ENCODE results near the gene DSTYK.

Gene DSTYK

DNA sequence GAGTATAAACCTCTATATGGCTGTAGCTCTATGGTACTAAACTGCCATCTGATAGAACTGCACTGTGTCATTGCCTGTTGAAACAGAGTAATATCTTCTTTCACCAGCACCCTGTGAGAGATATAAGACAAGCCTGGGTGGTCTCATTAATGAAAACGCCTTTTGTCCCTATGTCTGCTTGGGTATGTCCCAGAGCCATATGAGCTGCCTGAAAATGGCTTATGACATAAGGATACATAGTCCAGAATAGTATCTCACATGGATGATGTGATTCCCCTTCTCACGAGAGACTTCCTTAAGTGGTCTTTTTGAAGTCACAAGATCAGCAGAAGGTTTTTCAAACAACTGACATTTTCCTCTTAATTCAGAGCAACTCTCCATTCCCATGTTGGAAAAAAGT lies 8.9 kb upstream of the DSTYK start:
- Histone ChIP-seq H3K36me3 (ENCODE audit: control insufficient read depth in 5 of 5, insufficient read depth in 5 of 5, low read length in 5 of 5) (no peaks in the 10 kb centered on the region), H3K4me1 (ENCODE audit: control insufficient read depth in 5 of 5, insufficient read depth in 5 of 5, low read length in 5 of 5) (no peaks in the 10 kb centered on the region), H3K9me3 (ENCODE audit: control insufficient read depth in 5 of 5, low read length in 5 of 5) (no peaks in the 10 kb centered on the region), H3K9ac (ENCODE audit: low read length in 5 of 5) (no peak overlapping the region), H3K27ac (ENCODE audit: low read depth, low read length) (no peak overlapping the region), H3K4me3 (ENCODE audit: low read depth in 1 of 5, low read length in 5 of 5) (no peak overlapping the region), H3K27me3 (ENCODE audit: control insufficient read depth in 5 of 5, insufficient read depth in 4 of 5, low read length in 5 of 5) (no peaks in the 10 kb centered on the region)

DNA sequence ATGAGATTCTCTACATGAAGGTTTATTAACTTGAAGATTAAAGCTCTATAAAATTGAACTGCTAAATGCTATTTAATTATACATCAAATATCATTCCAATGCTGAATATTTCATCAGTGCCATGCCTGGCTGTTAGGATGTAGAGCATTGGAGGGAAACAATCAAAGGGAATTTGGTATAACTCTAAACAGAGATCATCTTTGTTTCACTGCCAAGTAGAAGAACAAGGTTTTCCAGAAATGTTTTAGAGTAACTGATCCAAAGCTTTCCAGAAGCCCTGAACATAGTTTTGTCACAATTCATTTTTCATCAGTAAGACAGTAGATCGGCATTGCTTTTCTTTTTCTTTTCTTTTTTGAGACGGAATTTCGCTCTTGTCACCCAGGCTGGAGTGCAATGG lies 5.9 kb upstream of the DSTYK start:
- H3K27ac ChIP-seq (ENCODE audit: low read depth, low read length) = no peak overlapping the region
- H3K9ac ChIP-seq (ENCODE audit: low read length in 5 of 5) = no peak overlapping the region
- H3K36me3 ChIP-seq (ENCODE audit: control insufficient read depth in 5 of 5, insufficient read depth in 5 of 5, low read length in 5 of 5) = no peaks in the 10 kb centered on the region
- no peaks in the 10 kb centered on the region for H3K9me3 ChIP-seq (ENCODE audit: control insufficient read depth in 5 of 5, low read length in 5 of 5)
- no peak overlapping the region for H3K4me3 ChIP-seq (ENCODE audit: low read depth in 1 of 5, low read length in 5 of 5)
- no peaks in the 10 kb centered on the region for H3K27me3 ChIP-seq (ENCODE audit: control insufficient read depth in 5 of 5, insufficient read depth in 4 of 5, low read length in 5 of 5)
- H3K4me1 ChIP-seq (ENCODE audit: control insufficient read depth in 5 of 5, insufficient read depth in 5 of 5, low read length in 5 of 5) = peaks cover 0 to 5% (median 0%) of the 10 kb centered on the region in 5 donors

DNA sequence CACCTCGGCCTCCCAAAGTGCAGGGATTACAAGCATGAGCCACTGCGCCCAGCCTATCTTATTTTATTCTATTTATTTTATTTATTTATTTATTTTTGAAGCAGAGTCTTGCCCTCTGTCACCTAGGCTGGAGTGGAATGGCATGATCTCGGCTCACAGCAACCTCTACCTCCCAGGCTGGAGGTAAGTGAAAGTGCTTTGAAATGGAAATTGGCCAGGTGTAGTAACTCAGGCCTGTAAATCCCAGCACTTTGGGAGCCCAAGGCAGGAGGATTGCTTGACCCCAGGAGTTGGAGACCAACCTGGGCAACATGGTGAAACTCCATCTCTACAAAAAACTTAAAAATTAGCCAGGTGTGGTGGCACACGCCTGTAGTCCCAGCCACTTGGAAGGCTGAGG lies 5.1 kb upstream of the DSTYK start:
- Histone ChIP-seq H3K36me3 (ENCODE audit: control insufficient read depth in 5 of 5, insufficient read depth in 5 of 5, low read length in 5 of 5) (no peaks in the 10 kb centered on the region), H3K9me3 (ENCODE audit: control insufficient read depth in 5 of 5, low read length in 5 of 5) (no peaks in the 10 kb centered on the region), H3K9ac (ENCODE audit: low read length in 5 of 5) (no peak overlapping the region), H3K4me1 (ENCODE audit: control insufficient read depth in 5 of 5, insufficient read depth in 5 of 5, low read length in 5 of 5) (peaks cover 0 to 12% (median 7%) of the 10 kb centered on the region in 5 donors), H3K4me3 (ENCODE audit: low read depth in 1 of 5, low read length in 5 of 5) (no peak overlapping the region), H3K27ac (ENCODE audit: low read depth, low read length) (no peak overlapping the region), H3K27me3 (ENCODE audit: control insufficient read depth in 5 of 5, insufficient read depth in 4 of 5, low read length in 5 of 5) (no peaks in the 10 kb centered on the region)

DNA sequence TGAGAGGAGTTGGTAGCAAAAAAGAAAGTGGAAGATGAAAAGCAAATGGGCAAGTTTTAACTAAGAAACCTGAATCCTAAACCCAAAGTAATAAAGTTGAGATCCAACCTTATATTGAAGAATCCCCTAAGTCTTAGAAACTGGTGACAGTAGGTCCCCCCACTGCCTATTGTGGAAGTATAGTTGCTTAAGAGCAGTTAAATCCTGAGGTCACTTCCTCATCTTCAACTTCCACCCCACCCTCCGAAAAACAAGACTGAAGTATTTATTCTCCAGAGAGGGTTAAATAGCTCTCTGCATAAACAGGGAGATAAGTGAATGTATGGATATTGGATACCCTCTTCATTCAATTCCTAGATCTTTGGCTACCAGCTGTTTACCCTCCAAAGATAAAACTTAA lies 3.3 kb upstream of the DSTYK start:
- no peak overlapping the region for H3K4me3 ChIP-seq (ENCODE audit: low read depth in 1 of 5, low read length in 5 of 5)
- H3K27ac ChIP-seq (ENCODE audit: low read depth, low read length) = no peak overlapping the region
- H3K9ac ChIP-seq (ENCODE audit: low read length in 5 of 5) = no peak overlapping the region

DNA sequence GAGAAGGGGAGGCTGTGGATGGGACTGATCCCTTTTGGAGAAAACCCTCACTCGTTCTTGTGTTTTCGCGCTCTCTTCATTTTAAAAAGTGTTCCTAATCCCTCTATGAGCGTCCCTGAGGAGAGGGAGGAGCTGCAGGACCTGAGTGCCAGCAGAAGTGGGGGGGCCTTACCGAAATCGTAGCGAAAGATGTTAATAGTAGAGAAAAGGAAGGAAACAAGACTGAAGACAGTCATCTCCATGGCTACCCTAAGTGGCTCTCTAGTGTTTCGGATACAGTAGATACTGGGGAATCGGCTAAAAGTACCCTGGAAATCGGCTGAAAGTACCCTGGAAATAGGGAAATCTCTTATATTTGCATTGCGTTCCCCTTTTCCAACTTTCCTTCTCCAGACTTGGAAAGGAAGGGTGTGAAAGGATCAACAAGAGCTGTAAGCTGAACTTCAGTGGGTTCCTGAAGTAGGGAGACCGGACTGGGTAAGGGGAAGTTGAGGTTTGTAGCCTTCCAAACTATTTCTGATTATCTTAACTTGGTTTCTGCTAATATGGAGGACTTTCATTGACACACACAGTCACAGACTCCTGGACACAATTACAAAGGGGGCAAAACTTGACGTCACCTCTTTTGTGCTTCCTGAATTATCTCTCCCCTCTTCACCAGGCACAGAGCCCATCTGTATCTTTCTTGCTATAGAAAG lies 486 bp upstream of the DSTYK start:
- H3K9ac ChIP-seq (ENCODE audit: low read length in 5 of 5) = peak overlapping the region; percentile 69 to 93 (median 84)
- H3K4me1 ChIP-seq (ENCODE audit: control insufficient read depth in 5 of 5, insufficient read depth in 5 of 5, low read length in 5 of 5) = peaks cover 0 to 24% (median 18%) of the 10 kb centered on the region in 5 donors
- H3K4me3 ChIP-seq (ENCODE audit: low read depth in 1 of 5, low read length in 5 of 5) = peak overlapping the region; percentile 84 to 97 (median 90)
- no peaks in the 10 kb centered on the region for H3K27me3 ChIP-seq (ENCODE audit: control insufficient read depth in 5 of 5, insufficient read depth in 4 of 5, low read length in 5 of 5)
- peak overlapping the region; percentile 83 for H3K27ac ChIP-seq (ENCODE audit: low read depth, low read length)
- H3K36me3 ChIP-seq (ENCODE audit: control insufficient read depth in 5 of 5, insufficient read depth in 5 of 5, low read length in 5 of 5) = no peaks in the 10 kb centered on the region
- H3K9me3 ChIP-seq (ENCODE audit: control insufficient read depth in 5 of 5, low read length in 5 of 5) = no peaks in the 10 kb centered on the region

More for the DNA sequence above, 3.3 kb upstream of the DSTYK start:
- no peaks in the 10 kb centered on the region for H3K27me3 ChIP-seq (ENCODE audit: control insufficient read depth in 5 of 5, insufficient read depth in 4 of 5, low read length in 5 of 5)
- H3K4me1 ChIP-seq (ENCODE audit: control insufficient read depth in 5 of 5, insufficient read depth in 5 of 5, low read length in 5 of 5) = peaks cover 0 to 24% (median 17%) of the 10 kb centered on the region in 5 donors
- no peaks in the 10 kb centered on the region for H3K9me3 ChIP-seq (ENCODE audit: control insufficient read depth in 5 of 5, low read length in 5 of 5)
- H3K36me3 ChIP-seq (ENCODE audit: control insufficient read depth in 5 of 5, insufficient read depth in 5 of 5, low read length in 5 of 5) = no peaks in the 10 kb centered on the region

DNA sequence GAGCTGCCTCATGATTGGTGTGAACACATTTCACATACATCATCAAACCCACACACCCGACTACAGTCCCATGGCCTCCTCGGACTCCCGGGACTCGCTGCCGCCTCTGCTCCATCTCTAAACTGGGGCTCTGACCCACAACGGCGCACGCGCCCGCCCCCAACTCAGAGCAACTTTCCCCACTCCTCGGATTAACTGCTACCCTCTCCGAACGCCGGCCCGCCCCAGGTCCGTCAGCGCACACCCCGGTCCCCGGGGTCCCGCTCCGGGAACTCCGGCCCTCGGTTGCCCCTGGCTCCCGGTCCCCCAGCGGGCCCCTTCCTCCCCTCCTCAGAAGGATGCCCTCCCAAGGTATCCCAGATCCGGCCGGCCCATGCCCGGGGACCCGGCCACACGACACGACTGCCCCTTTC lies 740 bp downstream of the DSTYK start:
- Histone ChIP-seq H3K36me3 (ENCODE audit: control insufficient read depth in 5 of 5, insufficient read depth in 5 of 5, low read length in 5 of 5) (no peaks in the 10 kb centered on the region), H3K27me3 (ENCODE audit: control insufficient read depth in 5 of 5, insufficient read depth in 4 of 5, low read length in 5 of 5) (no peaks in the 10 kb centered on the region), H3K4me3 (ENCODE audit: low read depth in 1 of 5, low read length in 5 of 5) (peak overlapping the region; percentile 69 to 97 (median 90))

DNA sequence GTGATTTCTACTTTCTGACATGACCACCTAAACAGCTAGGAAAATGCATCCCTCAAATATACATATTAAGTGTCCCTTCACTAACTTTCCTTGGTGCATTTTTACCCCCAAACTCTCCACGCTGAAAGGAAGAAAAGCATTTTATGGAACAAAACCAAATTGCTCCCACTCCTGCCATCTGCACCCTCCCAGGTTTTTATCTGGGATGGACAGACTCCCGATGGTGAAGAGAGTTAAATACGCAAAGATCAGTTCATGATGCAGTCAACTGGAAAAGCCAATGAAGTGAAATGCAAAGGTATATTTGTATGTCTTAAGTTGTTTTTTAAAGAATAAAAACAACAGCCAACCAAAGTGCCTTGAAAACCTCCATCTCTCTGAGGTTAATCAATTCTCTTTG lies 2.7 kb downstream of the DSTYK start:
- H3K4me3 ChIP-seq (ENCODE audit: low read depth in 1 of 5, low read length in 5 of 5) = no peak overlapping the region
- H3K27ac ChIP-seq (ENCODE audit: low read depth, low read length) = no peak overlapping the region
- no peaks in the 10 kb centered on the region for H3K36me3 ChIP-seq (ENCODE audit: control insufficient read depth in 5 of 5, insufficient read depth in 5 of 5, low read length in 5 of 5)
- H3K4me1 ChIP-seq (ENCODE audit: control insufficient read depth in 5 of 5, insufficient read depth in 5 of 5, low read length in 5 of 5) = peaks cover 0 to 22% (median 21%) of the 10 kb centered on the region in 5 donors
- H3K9me3 ChIP-seq (ENCODE audit: control insufficient read depth in 5 of 5, low read length in 5 of 5) = no peaks in the 10 kb centered on the region
- H3K9ac ChIP-seq (ENCODE audit: low read length in 5 of 5) = no peak overlapping the region
- H3K27me3 ChIP-seq (ENCODE audit: control insufficient read depth in 5 of 5, insufficient read depth in 4 of 5, low read length in 5 of 5) = no peaks in the 10 kb centered on the region

More for the DNA sequence above, 740 bp downstream of the DSTYK start:
- Histone ChIP-seq H3K27ac (ENCODE audit: low read depth, low read length) (peak overlapping the region; percentile 83), H3K9me3 (ENCODE audit: control insufficient read depth in 5 of 5, low read length in 5 of 5) (no peaks in the 10 kb centered on the region), H3K9ac (ENCODE audit: low read length in 5 of 5) (peak overlapping the region; percentile 74 to 94 (median 91)), H3K4me1 (ENCODE audit: control insufficient read depth in 5 of 5, insufficient read depth in 5 of 5, low read length in 5 of 5) (peaks cover 0 to 24% (median 18%) of the 10 kb centered on the region in 5 donors)

DNA sequence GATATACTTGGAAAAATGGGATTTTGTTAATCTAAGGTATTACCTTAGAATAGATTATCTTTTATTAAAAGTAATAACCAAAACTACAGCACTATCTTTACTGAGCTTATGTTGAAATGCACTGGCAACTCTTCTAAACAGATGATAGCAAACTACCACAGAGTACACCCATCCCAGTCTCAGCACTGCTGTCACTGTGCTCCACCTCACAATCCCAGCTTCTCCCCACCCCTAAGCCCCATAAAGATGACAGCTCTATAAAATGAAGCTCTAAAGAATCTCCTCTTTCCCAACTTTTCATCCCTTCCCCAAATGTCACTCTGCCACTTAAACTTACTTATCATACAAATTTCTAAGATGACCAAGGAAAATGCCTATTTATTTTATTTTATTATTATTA lies 6.4 kb downstream of the DSTYK start:
- Histone ChIP-seq H3K9me3 (ENCODE audit: control insufficient read depth in 5 of 5, low read length in 5 of 5) (no peaks in the 10 kb centered on the region), H3K27ac (ENCODE audit: low read depth, low read length) (no peak overlapping the region), H3K36me3 (ENCODE audit: control insufficient read depth in 5 of 5, insufficient read depth in 5 of 5, low read length in 5 of 5) (no peaks in the 10 kb centered on the region), H3K4me3 (ENCODE audit: low read depth in 1 of 5, low read length in 5 of 5) (no peak overlapping the region), H3K9ac (ENCODE audit: low read length in 5 of 5) (no peak overlapping the region), H3K4me1 (ENCODE audit: control insufficient read depth in 5 of 5, insufficient read depth in 5 of 5, low read length in 5 of 5) (peaks cover 0 to 9% (median 6%) of the 10 kb centered on the region in 5 donors), H3K27me3 (ENCODE audit: control insufficient read depth in 5 of 5, insufficient read depth in 4 of 5, low read length in 5 of 5) (no peaks in the 10 kb centered on the region)

DNA sequence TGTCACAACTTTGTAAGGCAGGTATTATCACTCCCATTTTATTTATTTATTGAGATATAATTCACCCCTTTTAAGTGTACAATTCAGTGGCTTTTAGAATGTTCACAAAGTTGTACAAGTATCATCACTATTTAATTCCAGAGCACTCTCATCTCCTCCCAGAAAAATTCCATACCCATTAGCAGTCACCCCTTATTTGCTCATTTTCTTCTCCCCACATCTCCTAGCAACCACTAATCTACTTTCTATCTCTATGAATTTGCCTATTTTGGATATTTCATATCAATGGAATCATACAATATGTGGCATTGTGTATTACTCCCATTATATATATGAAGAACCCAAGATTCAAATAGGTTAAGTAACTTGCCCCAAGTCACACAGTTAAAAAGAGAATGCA lies 7.0 kb downstream of the DSTYK start:
- Histone ChIP-seq H3K4me1 (ENCODE audit: control insufficient read depth in 5 of 5, insufficient read depth in 5 of 5, low read length in 5 of 5) (peaks cover 0 to 5% (median 3%) of the 10 kb centered on the region in 5 donors), H3K27me3 (ENCODE audit: control insufficient read depth in 5 of 5, insufficient read depth in 4 of 5, low read length in 5 of 5) (no peaks in the 10 kb centered on the region), H3K27ac (ENCODE audit: low read depth, low read length) (no peak overlapping the region), H3K9ac (ENCODE audit: low read length in 5 of 5) (no peak overlapping the region), H3K4me3 (ENCODE audit: low read depth in 1 of 5, low read length in 5 of 5) (no peak overlapping the region), H3K9me3 (ENCODE audit: control insufficient read depth in 5 of 5, low read length in 5 of 5) (no peaks in the 10 kb centered on the region), H3K36me3 (ENCODE audit: control insufficient read depth in 5 of 5, insufficient read depth in 5 of 5, low read length in 5 of 5) (no peaks in the 10 kb centered on the region)

DNA sequence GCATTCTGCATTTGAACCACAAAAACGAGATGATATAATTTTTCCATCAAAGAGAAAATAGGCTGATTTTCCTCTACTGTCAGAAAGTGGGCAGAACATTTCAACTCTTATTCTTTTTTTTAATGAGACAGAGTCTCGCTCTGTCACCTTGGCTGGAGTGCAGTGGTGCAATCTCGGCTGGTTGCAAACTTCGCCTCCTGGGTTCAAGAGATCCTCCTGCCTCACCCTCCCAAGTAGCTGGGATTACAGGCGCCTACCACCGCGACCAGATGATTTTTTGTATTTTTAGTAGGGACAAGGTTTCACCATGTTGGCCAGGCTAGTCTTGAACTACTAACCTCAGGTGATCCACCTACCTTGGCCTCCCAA lies 11.6 kb downstream of the DSTYK start:
- Histone ChIP-seq H3K9ac (ENCODE audit: low read length in 5 of 5) (no peak overlapping the region), H3K9me3 (ENCODE audit: control insufficient read depth in 5 of 5, low read length in 5 of 5) (no peaks in the 10 kb centered on the region), H3K4me3 (ENCODE audit: low read depth in 1 of 5, low read length in 5 of 5) (no peak overlapping the region), H3K27ac (ENCODE audit: low read depth, low read length) (no peak overlapping the region), H3K36me3 (ENCODE audit: control insufficient read depth in 5 of 5, insufficient read depth in 5 of 5, low read length in 5 of 5) (no peaks in the 10 kb centered on the region), H3K4me1 (ENCODE audit: control insufficient read depth in 5 of 5, insufficient read depth in 5 of 5, low read length in 5 of 5) (peaks cover 0 to 5% (median 3%) of the 10 kb centered on the region in 5 donors), H3K27me3 (ENCODE audit: control insufficient read depth in 5 of 5, insufficient read depth in 4 of 5, low read length in 5 of 5) (no peaks in the 10 kb centered on the region)
